ENCODE results near the gene CAMK1G.
A peak's percentile ranks its signal among the peaks of the same experiment; 100 is the strongest.

DNA sequence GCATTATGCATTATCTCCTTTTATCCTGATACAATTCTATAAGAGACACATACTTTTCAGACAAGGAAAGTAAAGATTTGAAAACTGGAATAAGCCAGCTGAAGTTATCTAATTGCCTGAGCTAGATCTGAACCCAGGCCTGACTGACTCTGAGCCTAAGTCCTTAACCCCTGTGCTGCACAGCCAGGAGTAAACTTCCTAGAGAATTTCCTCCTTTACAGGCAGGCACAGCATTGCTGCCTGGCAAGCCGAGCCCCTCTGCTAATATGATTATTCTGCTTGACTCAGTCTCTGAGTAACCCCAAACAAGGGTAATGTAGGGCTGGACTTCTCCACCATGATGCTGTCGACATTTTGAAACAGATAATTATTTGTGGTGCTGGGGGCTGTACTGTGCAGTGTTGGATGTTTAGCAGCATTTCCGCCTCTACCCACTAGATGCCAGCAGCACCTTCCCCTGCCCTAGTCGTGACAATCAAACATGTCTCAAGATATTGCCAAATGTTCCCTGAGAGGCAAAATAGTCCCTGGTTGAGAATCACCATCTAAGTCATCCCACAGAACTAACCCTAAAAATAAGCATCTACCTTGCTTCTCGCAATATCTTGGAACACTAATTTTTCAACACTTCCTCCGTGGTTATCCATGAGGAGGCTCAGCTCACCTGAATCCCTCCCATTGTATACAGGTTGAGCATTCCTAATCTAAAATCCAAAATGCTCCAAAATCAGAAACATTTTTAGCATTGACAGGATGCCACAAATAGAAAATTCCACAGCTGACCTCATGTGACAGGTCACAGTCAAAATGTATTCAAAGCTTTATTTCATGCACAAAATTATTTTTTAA is 18.5 kb downstream of the CAMK1G start:
- TF ChIP-seq EZH2 (IDR thresholded peaks at IDR 0.05; ENCODE audit: borderline replicate concordance, low read depth, low read length, poor library complexity, severe bottlenecking): no peak
- TF ChIP-seq, protein P1, sequence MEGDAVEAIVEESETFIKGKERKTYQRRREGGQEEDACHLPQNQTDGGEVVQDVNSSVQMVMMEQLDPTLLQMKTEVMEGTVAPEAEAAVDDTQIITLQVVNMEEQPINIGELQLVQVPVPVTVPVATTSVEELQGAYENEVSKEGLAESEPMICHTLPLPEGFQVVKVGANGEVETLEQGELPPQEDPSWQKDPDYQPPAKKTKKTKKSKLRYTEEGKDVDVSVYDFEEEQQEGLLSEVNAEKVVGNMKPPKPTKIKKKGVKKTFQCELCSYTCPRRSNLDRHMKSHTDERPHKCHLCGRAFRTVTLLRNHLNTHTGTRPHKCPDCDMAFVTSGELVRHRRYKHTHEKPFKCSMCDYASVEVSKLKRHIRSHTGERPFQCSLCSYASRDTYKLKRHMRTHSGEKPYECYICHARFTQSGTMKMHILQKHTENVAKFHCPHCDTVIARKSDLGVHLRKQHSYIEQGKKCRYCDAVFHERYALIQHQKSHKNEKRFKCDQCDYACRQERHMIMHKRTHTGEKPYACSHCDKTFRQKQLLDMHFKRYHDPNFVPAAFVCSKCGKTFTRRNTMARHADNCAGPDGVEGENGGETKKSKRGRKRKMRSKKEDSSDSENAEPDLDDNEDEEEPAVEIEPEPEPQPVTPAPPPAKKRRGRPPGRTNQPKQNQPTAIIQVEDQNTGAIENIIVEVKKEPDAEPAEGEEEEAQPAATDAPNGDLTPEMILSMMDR (conservative IDR thresholded peaks at IDR 0.05; ENCODE audit: low read depth, low read length): peak; percentile 82

Measured in A673 (cell line).